GM06990 (cell line): Measurements from ENCODE around the gene FAM83D.

Source experiments
- DNase-seq: peaks from one replicate; pipeline ENCODE4 v3.0.0-alpha.2; 2011; ENCODE audit not compliant: insufficient read length; ENCODE audit errors: extremely low read depth
- H3K27me3 ChIP-seq: replicated peaks from 2 replicates; pipeline ENCODE4 v1.6.0; 2011; ENCODE audit warnings: low read length; ENCODE audit not compliant: control insufficient read depth, insufficient read depth
- H3K36me3 ChIP-seq: 2 replicates; pipeline ENCODE4 v1.5.1; 2011; ENCODE audit warnings: low read length; ENCODE audit not compliant: control insufficient read depth, insufficient read depth
- H3K4me3 ChIP-seq: replicated peaks from 2 replicates; pipeline ENCODE4 v1.5.1; 2011; ENCODE audit warnings: low read depth, mild to moderate bottlenecking, control low read depth, low read length
- TF ChIP-seq, protein P1 (sequence below): IDR thresholded peaks from 2 replicates; pipeline ENCODE4 v1.5.1; 2011; ENCODE audit warnings: low read length, control low read depth, mild to moderate bottlenecking, inconsistent platforms; ENCODE audit not compliant: insufficient read depth, poor library complexity, severe bottlenecking

The FAM83D gene

DNA sequence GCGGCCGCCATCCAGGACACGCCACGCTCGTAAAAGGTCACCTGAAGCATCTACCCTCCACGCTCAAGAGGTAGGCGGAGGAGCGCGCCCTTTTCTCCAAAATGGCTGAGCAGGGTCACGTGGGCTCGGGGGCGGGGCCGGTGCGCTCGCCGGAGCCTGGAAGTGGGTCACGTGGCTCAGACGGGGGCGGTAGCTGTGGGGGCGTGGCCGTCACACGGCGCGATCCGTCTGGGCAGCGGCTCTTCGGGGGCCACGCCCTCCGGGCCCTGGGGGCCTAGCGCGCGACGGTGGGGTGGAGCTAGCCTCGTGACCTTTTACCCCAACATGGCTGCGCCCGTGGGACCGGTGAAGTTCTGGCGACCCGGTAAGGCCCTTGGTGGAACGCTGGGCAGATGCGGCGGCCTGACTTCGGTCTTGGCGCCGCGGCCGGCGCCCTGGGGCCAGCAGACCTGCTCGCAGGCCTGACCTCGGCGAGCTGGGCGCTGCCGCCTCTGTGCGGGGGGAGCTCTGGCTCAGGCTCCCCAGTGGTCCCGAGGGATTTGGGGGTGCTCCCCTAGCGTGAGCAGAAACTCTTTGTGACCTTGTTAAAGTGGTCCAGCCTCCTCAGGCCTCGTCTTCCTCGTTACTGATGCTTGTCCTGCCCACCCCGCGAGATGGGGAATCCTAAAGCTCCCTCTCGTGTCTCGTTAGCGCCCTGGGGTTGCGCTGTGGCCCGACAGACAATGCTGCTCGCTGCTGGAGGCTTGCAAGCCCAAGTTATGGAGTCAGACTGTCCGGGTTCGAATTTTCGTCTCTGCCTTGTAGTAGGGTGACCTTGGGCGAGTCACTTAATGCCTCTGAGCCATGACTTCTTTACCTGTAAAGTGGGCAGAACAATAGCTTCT, 36.1 kb downstream of the FAM83D start, which contains the start of gene DHX35:
Gene DHX35 (plus strand): TSS at position 301 of the 884 bp plus-strand sequence. CDS start 24 bp downstream, at position 325.
- Histone ChIP-seq H3K27me3 (no peaks in the 10 kb centered on the region), H3K4me3 (peak within 1 kb of the TSS; percentile 90), H3K36me3 (no peaks in the 10 kb centered on the region; the same call in 1 of the 2 replicates)
- peak; percentile 99 for DNase-seq
- TF ChIP-seq, protein P1, sequence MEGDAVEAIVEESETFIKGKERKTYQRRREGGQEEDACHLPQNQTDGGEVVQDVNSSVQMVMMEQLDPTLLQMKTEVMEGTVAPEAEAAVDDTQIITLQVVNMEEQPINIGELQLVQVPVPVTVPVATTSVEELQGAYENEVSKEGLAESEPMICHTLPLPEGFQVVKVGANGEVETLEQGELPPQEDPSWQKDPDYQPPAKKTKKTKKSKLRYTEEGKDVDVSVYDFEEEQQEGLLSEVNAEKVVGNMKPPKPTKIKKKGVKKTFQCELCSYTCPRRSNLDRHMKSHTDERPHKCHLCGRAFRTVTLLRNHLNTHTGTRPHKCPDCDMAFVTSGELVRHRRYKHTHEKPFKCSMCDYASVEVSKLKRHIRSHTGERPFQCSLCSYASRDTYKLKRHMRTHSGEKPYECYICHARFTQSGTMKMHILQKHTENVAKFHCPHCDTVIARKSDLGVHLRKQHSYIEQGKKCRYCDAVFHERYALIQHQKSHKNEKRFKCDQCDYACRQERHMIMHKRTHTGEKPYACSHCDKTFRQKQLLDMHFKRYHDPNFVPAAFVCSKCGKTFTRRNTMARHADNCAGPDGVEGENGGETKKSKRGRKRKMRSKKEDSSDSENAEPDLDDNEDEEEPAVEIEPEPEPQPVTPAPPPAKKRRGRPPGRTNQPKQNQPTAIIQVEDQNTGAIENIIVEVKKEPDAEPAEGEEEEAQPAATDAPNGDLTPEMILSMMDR = peak; percentile 48

DNA sequence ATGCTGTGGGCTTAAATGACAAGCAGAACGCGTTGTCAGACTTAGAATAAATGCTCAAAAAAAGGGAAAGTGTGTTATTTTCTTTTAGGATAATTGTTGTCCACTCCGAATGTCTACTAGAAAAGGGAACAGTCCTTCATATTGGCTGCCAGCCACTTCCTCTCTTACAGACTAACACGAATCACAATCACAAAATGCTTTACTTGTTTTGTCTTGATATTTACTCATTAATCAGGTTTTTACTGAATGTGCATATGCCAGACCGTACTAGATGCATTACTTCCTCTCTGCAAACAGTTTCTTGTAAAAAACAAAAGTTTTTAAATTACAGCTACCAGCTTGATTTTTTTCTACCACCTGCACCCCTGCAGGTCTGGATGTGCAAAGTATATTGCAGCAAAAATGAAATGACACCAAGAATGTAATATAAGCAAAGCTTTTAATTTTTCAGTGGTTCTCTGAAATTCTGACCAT, 36.7 kb downstream of the FAM83D start:
- Histone ChIP-seq H3K36me3 (no peaks in the 10 kb centered on the region; the same call in 1 of the 2 replicates), H3K4me3 (peak overlapping the region; percentile 90), H3K27me3 (no peaks in the 10 kb centered on the region)
- TF ChIP-seq, protein P1 = no peak
- DNase-seq = no peak

DNA sequence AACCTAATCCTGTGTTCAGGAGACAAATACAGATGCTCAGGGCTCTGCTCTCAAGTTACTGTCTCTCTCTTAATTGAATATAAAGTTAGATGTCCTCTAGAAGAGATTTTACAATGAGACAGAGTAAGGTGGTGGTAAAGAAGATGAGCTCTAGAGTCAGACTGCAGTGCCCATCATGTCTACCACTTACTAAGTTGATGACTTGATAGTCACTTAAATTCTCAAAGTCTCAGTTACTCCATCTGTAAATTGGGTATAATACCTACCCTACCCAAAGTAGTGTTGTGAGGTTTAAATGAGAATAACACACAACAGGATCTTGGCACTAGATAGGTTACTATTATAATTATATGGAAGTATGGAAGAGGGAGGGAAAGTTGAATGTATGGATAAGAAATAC, 37.5 kb downstream of the FAM83D start:
- H3K4me3 ChIP-seq = no peak overlapping the region
- no peaks in the 10 kb centered on the region for H3K27me3 ChIP-seq
- no peak for DNase-seq
- peaks cover 1% of the 10 kb centered on the region for H3K36me3 ChIP-seq
- TF ChIP-seq, protein P1 = no peak

DNA sequence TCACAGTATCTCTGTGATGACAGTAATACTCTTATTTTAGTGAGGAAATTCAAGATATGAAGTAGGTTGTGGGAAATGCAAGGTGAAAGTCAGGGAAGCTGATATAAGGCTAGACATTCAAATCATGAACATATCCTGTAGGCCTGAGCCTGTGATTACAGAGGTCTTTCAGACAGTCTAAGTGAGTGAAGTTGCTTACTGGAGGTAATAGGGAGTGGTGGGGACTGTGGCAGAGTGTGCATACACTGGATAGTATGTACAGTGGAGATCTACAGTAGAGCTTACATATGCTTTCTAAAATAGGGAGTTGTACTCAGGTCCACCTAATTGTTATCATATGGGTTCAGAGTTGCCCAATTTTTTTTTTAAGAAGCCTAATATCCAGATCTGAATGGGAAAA, 39.0 kb downstream of the FAM83D start:
- TF ChIP-seq, protein P1 = no peak
- DNase-seq = no peak
- peaks cover 3% of the 10 kb centered on the region for H3K36me3 ChIP-seq
- no peaks in the 10 kb centered on the region for H3K27me3 ChIP-seq
- H3K4me3 ChIP-seq = no peak overlapping the region

DNA sequence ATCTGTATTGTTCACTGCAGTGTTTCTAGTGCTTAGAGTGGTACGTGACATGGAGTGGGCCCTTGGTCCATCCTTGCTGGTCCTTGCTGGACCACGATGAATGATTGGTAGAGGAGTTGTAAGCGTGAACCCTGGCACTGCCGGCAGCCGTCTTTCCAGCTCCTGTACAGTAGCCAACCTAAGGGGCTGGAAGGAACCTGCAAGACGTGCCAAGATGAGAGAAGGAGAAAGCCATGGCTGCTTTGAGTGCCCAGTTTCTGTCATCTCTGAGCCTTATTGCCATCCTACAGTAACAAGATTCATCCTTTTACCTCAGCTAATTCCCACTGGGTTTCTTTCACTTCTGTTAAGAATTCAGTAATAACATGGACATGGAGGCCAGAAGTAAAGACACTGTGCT, 41.9 kb downstream of the FAM83D start:
- Histone ChIP-seq H3K4me3 (no peak overlapping the region), H3K27me3 (no peaks in the 10 kb centered on the region), H3K36me3 (peaks cover 3% of the 10 kb centered on the region)
- no peak for DNase-seq
- TF ChIP-seq, protein P1 = no peak

DNA sequence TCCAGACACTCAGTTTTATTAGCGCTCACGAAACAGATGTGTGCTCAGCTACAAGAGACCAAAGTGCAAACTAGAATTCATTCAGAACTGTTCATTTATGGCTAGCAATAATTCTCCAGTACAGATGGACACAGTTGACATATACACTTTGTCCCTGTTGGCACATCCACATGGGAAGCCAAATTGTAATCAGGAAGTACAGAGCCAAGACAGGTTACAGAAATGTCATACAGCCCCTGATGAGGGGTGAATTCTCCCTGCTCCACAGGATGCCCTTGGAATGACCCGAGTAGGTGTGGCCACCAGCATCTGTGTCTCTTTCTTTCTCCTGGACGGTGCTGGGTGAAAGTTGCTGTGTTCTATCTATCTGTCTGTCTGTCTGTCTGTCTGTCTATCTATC, 43.5 kb downstream of the FAM83D start:
- TF ChIP-seq, protein P1 = no peak
- Histone ChIP-seq H3K4me3 (no peak overlapping the region), H3K36me3 (peaks cover 3% of the 10 kb centered on the region), H3K27me3 (no peaks in the 10 kb centered on the region)
- no peak for DNase-seq
